ENCODE measurements around the gene CPVL.

GRCh38 chr7:28999895-29000716, 146.2 kb downstream of the CPVL start:
- TF ChIP-seq TAF1 (IDR thresholded peaks at IDR 0.05; ENCODE audit: borderline replicate concordance, low read depth, low read length), result no peak
- no peak for TF ChIP-seq POLR2A (IDR thresholded peaks at IDR 0.05; ENCODE audit: low read depth, low read length)
- TF ChIP-seq POLR2AphosphoS5 (IDR thresholded peaks at IDR 0.05; ENCODE audit: low read depth, low read length), result no peak

Measured in GM12892 (cell line).